Fibroblast of mammary gland (primary cell): ENCODE results near the gene BEND5.

Source experiments
- DNase-seq: peaks from one replicate; pipeline ENCODE4 v3.0.0-alpha.2; 2010; ENCODE audit warnings: low read depth
- H3K4me3 ChIP-seq: 2 replicates; pipeline ENCODE4 v1.5.1; 2011; ENCODE audit warnings: low read depth, mild to moderate bottlenecking, low read length, moderate library complexity; ENCODE audit not compliant: control insufficient read depth
- TF ChIP-seq, protein P1 (sequence below): conservative IDR thresholded peaks from 2 replicates; pipeline ENCODE4 v1.5.1; 2011; ENCODE audit warnings: low read depth, low read length, inconsistent platforms; ENCODE audit not compliant: control insufficient read depth, insufficient read depth

The BEND5 gene

DNA sequence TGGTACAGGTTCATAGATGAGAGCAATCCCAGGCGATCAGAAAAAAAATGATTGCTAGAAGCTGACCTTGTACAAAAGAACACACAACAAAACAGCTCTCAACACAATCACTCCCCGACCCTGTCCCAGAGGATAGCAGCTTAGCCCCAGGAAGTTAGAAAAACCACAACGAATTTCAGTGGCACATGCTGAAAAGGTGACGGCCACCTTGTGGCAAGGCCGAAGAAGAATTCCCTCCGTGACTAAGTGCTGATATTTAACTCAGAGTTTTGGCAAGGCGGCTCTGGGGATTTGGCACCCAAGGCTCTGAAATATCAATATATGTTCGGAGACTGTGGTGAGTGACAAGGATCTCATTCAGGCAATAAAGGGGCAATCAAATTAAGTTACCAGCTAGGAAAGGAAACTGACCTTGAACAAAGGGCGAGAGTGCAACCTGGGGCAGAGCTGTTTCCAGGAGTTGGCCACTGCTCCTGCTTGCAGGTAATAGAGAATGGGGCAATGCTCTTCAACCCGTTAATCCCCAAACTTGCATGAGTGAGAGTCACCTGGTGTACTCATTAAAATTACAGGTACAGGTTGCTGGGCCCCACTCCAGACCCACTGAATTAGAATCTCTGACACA is 96.2 kb downstream of the BEND5 start:
- DNase-seq, result no peak
- TF ChIP-seq, protein P1, sequence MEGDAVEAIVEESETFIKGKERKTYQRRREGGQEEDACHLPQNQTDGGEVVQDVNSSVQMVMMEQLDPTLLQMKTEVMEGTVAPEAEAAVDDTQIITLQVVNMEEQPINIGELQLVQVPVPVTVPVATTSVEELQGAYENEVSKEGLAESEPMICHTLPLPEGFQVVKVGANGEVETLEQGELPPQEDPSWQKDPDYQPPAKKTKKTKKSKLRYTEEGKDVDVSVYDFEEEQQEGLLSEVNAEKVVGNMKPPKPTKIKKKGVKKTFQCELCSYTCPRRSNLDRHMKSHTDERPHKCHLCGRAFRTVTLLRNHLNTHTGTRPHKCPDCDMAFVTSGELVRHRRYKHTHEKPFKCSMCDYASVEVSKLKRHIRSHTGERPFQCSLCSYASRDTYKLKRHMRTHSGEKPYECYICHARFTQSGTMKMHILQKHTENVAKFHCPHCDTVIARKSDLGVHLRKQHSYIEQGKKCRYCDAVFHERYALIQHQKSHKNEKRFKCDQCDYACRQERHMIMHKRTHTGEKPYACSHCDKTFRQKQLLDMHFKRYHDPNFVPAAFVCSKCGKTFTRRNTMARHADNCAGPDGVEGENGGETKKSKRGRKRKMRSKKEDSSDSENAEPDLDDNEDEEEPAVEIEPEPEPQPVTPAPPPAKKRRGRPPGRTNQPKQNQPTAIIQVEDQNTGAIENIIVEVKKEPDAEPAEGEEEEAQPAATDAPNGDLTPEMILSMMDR, result no peak
- no peak overlapping the region for H3K4me3 ChIP-seq

- TF ChIP-seq, protein P1, result no peak
- H3K4me3 ChIP-seq, result no peak overlapping the region
- DNase-seq, result no peak
Measured at GRCh38 chr1:48679859-48680258, 96.8 kb downstream of the BEND5 start.

DNA sequence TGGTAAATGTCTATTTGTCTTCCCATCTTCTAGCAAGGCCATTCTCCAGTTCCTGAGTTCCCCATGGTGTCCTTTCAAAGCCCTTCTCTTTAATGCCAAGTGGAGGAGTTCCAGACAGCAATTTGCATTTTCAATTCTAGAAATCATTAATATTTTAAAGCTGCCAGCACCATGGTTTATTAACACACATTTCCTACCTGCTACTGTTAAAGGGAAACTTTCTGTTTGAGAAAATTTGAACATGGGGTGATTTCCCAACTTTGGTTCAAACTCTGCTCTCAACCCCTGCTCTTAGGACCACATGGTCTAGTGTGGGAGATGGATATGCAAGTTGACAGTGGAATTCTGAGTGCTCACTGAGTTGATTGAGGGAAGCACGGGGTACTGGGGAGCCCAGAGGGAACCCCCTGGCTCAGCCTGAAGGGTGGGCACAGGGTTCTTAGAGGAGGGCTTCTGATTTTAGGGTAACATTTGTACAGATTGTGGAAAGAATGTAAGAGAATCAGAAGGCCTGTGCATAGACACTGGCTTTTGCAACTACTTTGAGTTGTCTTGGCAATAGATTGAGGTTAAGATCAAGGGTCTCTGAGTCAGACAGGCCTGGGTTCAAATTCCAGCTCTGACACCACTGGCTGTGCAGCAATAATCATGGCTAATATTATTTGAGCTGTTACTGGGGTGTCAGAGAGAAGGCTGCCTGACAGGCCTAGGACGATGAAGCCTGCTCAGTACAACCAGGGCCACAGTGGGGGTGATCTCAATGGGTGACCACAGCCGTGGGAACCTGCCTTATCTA is 97.8 kb downstream of the BEND5 start:
- DNase-seq, result peak; percentile 34
- H3K4me3 ChIP-seq, result no peak overlapping the region
- TF ChIP-seq, protein P1, result no peak
